Panc1 (cell line): ENCODE data around the gene HSD17B2. TPM values are rescaled to one million over a fixed set of nuclear protein-coding genes. Genes with fewer than 3 reads are reported as not detected.

Experiments
- ATAC-seq: fragments of 200-7000 bp; cut with Tn5 transposase; 2 replicates; pipeline ENCODE4 v1.9.1; 2020; ENCODE audit warnings: mild to moderate bottlenecking, moderate library complexity
- BruUV-seq: library from RNA; stranded (reverse); fragments of 400-500 nt; replicated peaks from 2 replicates; lab custom pipeline; 2021; lab: Mats Ljungman, UMichigan
- CTCF ChIA-PET: fragments of 300-600 bp; sonication (Branson Sonifier 250); formaldehyde crosslinking; loops from one replicate; lab custom pipeline; 2022; ENCODE audit warnings: antibody characterized with exemption; lab: Charles Lee
- POLR2A ChIA-PET: fragments of 300-600 bp; sonication (Branson Sonifier 250); formaldehyde crosslinking; loops from one replicate; lab custom pipeline; 2022; ENCODE audit warnings: antibody characterized with exemption; lab: Charles Lee
- DNase-seq: peaks from one replicate; pipeline ENCODE4 v3.0.0-alpha.2; 2010; ENCODE audit warnings: low read depth, low spot score
- H3K27ac ChIP-seq: 2 replicates; pipeline ENCODE4 v1.5.1; 2011; ENCODE audit warnings: mild to moderate bottlenecking, low read length, inconsistent platforms
- H3K27me3 ChIP-seq: fragments of 200-500 bp; sonication (Bioruptor generic); 2 replicates; pipeline ENCODE4 v1.6.0; 2014; ENCODE audit warnings: low read length, inconsistent platforms; ENCODE audit not compliant: control insufficient read depth, insufficient read depth
- H3K36me3 ChIP-seq: fragments of 200-500 bp; sonication (Bioruptor generic); 2 replicates; pipeline ENCODE4 v1.5.1; 2014; ENCODE audit warnings: inconsistent platforms, mild to moderate bottlenecking, low read length, moderate library complexity; ENCODE audit not compliant: control insufficient read depth, insufficient read depth
- H3K4me1 ChIP-seq: 2 replicates; pipeline ENCODE4 v1.5.1; 2011; ENCODE audit warnings: inconsistent platforms, mild to moderate bottlenecking, low read length, moderate library complexity; ENCODE audit not compliant: control insufficient read depth, insufficient read depth
- H3K4me3 ChIP-seq, 2 experiments: 2 replicates each; pipeline ENCODE4 v1.5.1; 2011 to 2012; ENCODE audit warnings: low read depth in 2 of 2, low read length in 2 of 2, mild to moderate bottlenecking in 2 of 2, inconsistent platforms in 1 of 2, moderate library complexity in 1 of 2
- H3K9me3 ChIP-seq: fragments of 200-500 bp; sonication (Bioruptor generic); 2 replicates; pipeline ENCODE4 v1.5.1; 2014; ENCODE audit warnings: low read depth, mild to moderate bottlenecking, inconsistent platforms, low read length, moderate library complexity; ENCODE audit not compliant: control insufficient read depth, insufficient read depth
- POLR2AphosphoS5 ChIP-seq: IDR thresholded peaks from 2 replicates; pipeline ENCODE4 v1.6.1; 2012; ENCODE audit warnings: mild to moderate bottlenecking, low read depth, low read length, moderate library complexity
- SIN3A ChIP-seq: IDR thresholded peaks from 2 replicates; pipeline ENCODE4 v1.6.1; 2012; ENCODE audit warnings: low read depth, mild to moderate bottlenecking, low read length, moderate library complexity, borderline replicate concordance; ENCODE audit not compliant: insufficient read depth
- TCF7L2 ChIP-seq: IDR thresholded peaks from 2 replicates; pipeline ENCODE4 v1.6.1; 2011; ENCODE audit warnings: mild to moderate bottlenecking, low read depth, low read length, inconsistent platforms
- in situ Hi-C: cut with HindIII; loops from 2 replicates; pipeline ENCODE4 v1.10.0; 2016; ENCODE audit warnings: low sequenced_read_pairs, low pct_unique_long_range_greater_than_20kb
- intact Hi-C: fragments of 100-400 bp; cut with micrococcal nuclease; formaldehyde crosslinking; loops from one replicate; pipeline ENCODE4 v1.10.0; 2022; ENCODE audit not compliant: unreplicated experiment
- total RNA-seq: library from RNA; stranded (reverse); gene quantifications from one replicate; pipeline ENCODE4 v1.2.1, GENCODE V29; 2021; ENCODE audit not compliant: unreplicated experiment
- TF ChIP-seq, protein P1 (sequence below), 2 experiments: IDR thresholded peaks; 2 replicates each; pipeline ENCODE4 v1.6.1; 2011 to 2012; ENCODE audit warnings: low read depth in 2 of 2, control low read depth in 1 of 2, low read length in 1 of 2, mild to moderate bottlenecking in 1 of 2, moderate library complexity in 1 of 2; ENCODE audit not compliant: insufficient read depth in 1 of 2
- TF ChIP-seq, protein P2 (sequence below): fragments of 450-650 bp; IDR thresholded peaks from 2 replicates; pipeline ENCODE4 v1.5.1; 2017; ENCODE audit warnings: mild to moderate bottlenecking

HSD17B2 gene
- total RNA-seq, 1 experiment from 2014 or later: 0.41 TPM

DNA sequence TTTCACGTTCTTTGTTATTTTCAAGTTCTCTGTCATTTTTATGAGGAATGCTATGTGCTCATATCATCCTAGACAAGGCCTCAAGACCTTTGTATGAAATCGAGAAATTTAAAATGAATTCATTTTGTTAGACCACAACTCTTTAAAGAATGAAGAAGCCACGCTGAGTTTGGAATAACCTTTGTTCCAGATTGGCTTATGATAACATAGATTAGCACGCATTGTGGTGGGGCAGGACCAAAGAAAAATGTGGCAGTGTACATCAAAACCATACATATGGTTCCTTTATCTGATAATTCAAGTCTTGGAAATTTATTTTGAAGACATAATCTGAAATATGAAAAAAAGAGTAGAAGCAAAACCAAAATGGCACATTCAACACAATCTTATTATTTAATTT lies 2.2 kb downstream of the HSD17B2 start:
- H3K27me3 ChIP-seq: no peaks in the 10 kb centered on the region
- BruUV-seq: no TSS peak
- CTCF ChIA-PET: no interaction called here
- TF ChIP-seq, protein P1, sequence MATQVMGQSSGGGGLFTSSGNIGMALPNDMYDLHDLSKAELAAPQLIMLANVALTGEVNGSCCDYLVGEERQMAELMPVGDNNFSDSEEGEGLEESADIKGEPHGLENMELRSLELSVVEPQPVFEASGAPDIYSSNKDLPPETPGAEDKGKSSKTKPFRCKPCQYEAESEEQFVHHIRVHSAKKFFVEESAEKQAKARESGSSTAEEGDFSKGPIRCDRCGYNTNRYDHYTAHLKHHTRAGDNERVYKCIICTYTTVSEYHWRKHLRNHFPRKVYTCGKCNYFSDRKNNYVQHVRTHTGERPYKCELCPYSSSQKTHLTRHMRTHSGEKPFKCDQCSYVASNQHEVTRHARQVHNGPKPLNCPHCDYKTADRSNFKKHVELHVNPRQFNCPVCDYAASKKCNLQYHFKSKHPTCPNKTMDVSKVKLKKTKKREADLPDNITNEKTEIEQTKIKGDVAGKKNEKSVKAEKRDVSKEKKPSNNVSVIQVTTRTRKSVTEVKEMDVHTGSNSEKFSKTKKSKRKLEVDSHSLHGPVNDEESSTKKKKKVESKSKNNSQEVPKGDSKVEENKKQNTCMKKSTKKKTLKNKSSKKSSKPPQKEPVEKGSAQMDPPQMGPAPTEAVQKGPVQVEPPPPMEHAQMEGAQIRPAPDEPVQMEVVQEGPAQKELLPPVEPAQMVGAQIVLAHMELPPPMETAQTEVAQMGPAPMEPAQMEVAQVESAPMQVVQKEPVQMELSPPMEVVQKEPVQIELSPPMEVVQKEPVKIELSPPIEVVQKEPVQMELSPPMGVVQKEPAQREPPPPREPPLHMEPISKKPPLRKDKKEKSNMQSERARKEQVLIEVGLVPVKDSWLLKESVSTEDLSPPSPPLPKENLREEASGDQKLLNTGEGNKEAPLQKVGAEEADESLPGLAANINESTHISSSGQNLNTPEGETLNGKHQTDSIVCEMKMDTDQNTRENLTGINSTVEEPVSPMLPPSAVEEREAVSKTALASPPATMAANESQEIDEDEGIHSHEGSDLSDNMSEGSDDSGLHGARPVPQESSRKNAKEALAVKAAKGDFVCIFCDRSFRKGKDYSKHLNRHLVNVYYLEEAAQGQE (IDR thresholded peaks at IDR 0.05; ENCODE audit: insufficient read depth in 1 of 2, low read depth in 2 of 2, low read length in 1 of 2): no peak
- H3K9me3 ChIP-seq: no peaks in the 10 kb centered on the region
- intact Hi-C loops (no loop called here), in situ Hi-C loops (no loop called here)
- no peaks in the 10 kb centered on the region for H3K36me3 ChIP-seq
- ATAC-seq: no peak
- POLR2A ChIA-PET: no interaction called here
- H3K4me3 ChIP-seq: no peak overlapping the region
- peaks cover 2% of the 10 kb centered on the region; the same call in 1 of the 2 replicates for H3K4me1 ChIP-seq
- DNase-seq: no peak
- H3K27ac ChIP-seq: no peak overlapping the region

DNA sequence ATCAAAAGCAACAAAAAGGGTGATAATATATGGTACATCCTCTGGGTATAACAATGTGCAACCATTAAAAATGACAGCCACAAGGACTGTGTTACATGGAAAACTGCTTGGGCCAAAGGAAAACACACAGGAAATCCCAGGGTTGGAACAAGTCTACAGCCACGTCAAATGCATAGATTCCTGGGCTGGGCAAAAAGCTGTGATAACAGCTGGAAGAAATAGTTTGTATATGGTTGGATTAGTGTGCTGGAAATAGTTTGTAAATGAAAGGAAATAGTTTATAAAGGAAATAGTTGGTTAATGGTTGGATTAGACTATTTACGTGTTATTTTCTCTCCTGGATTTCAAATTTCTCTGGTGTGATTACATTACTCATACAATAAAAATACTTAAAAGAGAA lies 2.6 kb downstream of the HSD17B2 start:
- no peaks in the 10 kb centered on the region for H3K27me3 ChIP-seq
- H3K4me3 ChIP-seq: no peak overlapping the region
- intact Hi-C loops: no loop called here
- no peak overlapping the region for H3K27ac ChIP-seq
- TF ChIP-seq, protein P1 (IDR thresholded peaks at IDR 0.05; ENCODE audit: insufficient read depth in 1 of 2, low read depth in 2 of 2, low read length in 1 of 2): no peak
- TF ChIP-seq TCF7L2: no peak
- TF ChIP-seq POLR2AphosphoS5: no peak
- no peak for TF ChIP-seq SIN3A
- TF ChIP-seq, protein P2, sequence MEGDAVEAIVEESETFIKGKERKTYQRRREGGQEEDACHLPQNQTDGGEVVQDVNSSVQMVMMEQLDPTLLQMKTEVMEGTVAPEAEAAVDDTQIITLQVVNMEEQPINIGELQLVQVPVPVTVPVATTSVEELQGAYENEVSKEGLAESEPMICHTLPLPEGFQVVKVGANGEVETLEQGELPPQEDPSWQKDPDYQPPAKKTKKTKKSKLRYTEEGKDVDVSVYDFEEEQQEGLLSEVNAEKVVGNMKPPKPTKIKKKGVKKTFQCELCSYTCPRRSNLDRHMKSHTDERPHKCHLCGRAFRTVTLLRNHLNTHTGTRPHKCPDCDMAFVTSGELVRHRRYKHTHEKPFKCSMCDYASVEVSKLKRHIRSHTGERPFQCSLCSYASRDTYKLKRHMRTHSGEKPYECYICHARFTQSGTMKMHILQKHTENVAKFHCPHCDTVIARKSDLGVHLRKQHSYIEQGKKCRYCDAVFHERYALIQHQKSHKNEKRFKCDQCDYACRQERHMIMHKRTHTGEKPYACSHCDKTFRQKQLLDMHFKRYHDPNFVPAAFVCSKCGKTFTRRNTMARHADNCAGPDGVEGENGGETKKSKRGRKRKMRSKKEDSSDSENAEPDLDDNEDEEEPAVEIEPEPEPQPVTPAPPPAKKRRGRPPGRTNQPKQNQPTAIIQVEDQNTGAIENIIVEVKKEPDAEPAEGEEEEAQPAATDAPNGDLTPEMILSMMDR: no peak
- ChIA-PET CTCF (no interaction called here), POLR2A (no interaction called here)
- in situ Hi-C loops: no loop called here
- ATAC-seq (no peak), DNase-seq (no peak)
- H3K36me3 ChIP-seq: no peaks in the 10 kb centered on the region
- no TSS peak for BruUV-seq
- H3K9me3 ChIP-seq: no peaks in the 10 kb centered on the region
- H3K4me1 ChIP-seq: peaks cover 2% of the 10 kb centered on the region; the same call in 1 of the 2 replicates
